ENCODE results near the gene TFCP2L1. TPM values are rescaled to one million over a fixed set of nuclear protein-coding genes. Genes with fewer than 3 reads are reported as not detected.
"Not testable (repeated sequence)": the region's sequence is repeated elsewhere in the genome, so short reads cannot be mapped to it uniquely, and the experiment has no call there.

The TFCP2L1 gene
- total RNA-seq, 1 donor from 2014 or later = 0.03 TPM

GRCh38 chr2:121279476-121280220 lies 5.4 kb downstream of the TFCP2L1 start:
- intact Hi-C loops (cut with DNase I) = no loop called here

GRCh38 chr2:121276341-121276740 lies 8.7 kb downstream of the TFCP2L1 start:
- intact Hi-C loops (cut with DNase I) = no loop called here
- no peak for DNase-seq (ENCODE audit: low spot score)

More at GRCh38 chr2:121279476-121280220, 5.4 kb downstream of the TFCP2L1 start:
- DNase-seq (ENCODE audit: low spot score) = no peak

- intact Hi-C loops (cut with DNase I) = no loop called here
- DNase-seq (ENCODE audit: low spot score) = no peak
Measured at GRCh38 chr2:121273116-121273515, 11.9 kb downstream of the TFCP2L1 start.

- intact Hi-C loops (cut with DNase I) = no loop called here
Measured at GRCh38 chr2:121272596-121272995, 12.4 kb downstream of the TFCP2L1 start.

GRCh38 chr2:121269436-121269835 lies 15.6 kb downstream of the TFCP2L1 start:
- intact Hi-C loops (cut with DNase I); DNase-seq (ENCODE audit: low spot score): not testable (repeated sequence)

More at GRCh38 chr2:121272596-121272995, 12.4 kb downstream of the TFCP2L1 start:
- DNase-seq (ENCODE audit: low spot score) = no peak

GRCh38 chr2:121266543-121267106 lies 18.4 kb downstream of the TFCP2L1 start:
- DNase-seq (ENCODE audit: low spot score) = no peak
- intact Hi-C loops (cut with DNase I) = no loop called here

GRCh38 chr2:121263996-121264715 lies 20.8 kb downstream of the TFCP2L1 start:
- DNase-seq (ENCODE audit: low spot score) = no peak
- intact Hi-C loops (cut with DNase I) = no loop called here

GRCh38 chr2:121260370-121261154 lies 24.4 kb downstream of the TFCP2L1 start:
- intact Hi-C loops (cut with DNase I) = no loop called here
- no peak for DNase-seq (ENCODE audit: low spot score)

GRCh38 chr2:121258051-121258450 lies 27.0 kb downstream of the TFCP2L1 start:
- intact Hi-C loops (cut with DNase I) = no loop called here

GRCh38 chr2:121257480-121257840 lies 27.5 kb downstream of the TFCP2L1 start:
- peak; percentile 41 for DNase-seq (ENCODE audit: low spot score)
- intact Hi-C loops (cut with DNase I) = no loop called here

More at GRCh38 chr2:121258051-121258450, 27.0 kb downstream of the TFCP2L1 start:
- peak; percentile 44 for DNase-seq (ENCODE audit: low spot score)

- intact Hi-C loops (cut with DNase I) = no loop called here
- DNase-seq (ENCODE audit: low spot score) = peak; percentile 71
Measured at GRCh38 chr2:121256720-121257479, 28.1 kb downstream of the TFCP2L1 start.

- intact Hi-C loops (cut with DNase I) = no loop called here
Measured at GRCh38 chr2:121255358-121255757, 29.6 kb downstream of the TFCP2L1 start.

GRCh38 chr2:121254748-121255147 lies 30.3 kb downstream of the TFCP2L1 start:
- DNase-seq (ENCODE audit: low spot score) = peak; percentile 62
- intact Hi-C loops (cut with DNase I) = no loop called here

More at GRCh38 chr2:121255358-121255757, 29.6 kb downstream of the TFCP2L1 start:
- DNase-seq (ENCODE audit: low spot score) = no peak

GRCh38 chr2:121253674-121254240 lies 31.2 kb downstream of the TFCP2L1 start:
- peak; percentile 62 for DNase-seq (ENCODE audit: low spot score)
- intact Hi-C loops (cut with DNase I) = no loop called here

- peak; percentile 73 for DNase-seq (ENCODE audit: low spot score)
- intact Hi-C loops (cut with DNase I) = no loop called here
Measured at GRCh38 chr2:121253021-121253673, 31.9 kb downstream of the TFCP2L1 start.

GRCh38 chr2:121251497-121251896 lies 33.5 kb downstream of the TFCP2L1 start:
- DNase-seq (ENCODE audit: low spot score) = no peak
- intact Hi-C loops (cut with DNase I) = no loop called here

- intact Hi-C loops (cut with DNase I) = no loop called here
- DNase-seq (ENCODE audit: low spot score) = peak; percentile 20
Measured at GRCh38 chr2:121248766-121249343, 36.1 kb downstream of the TFCP2L1 start.

- intact Hi-C loops (cut with DNase I) = no loop called here
Measured at GRCh38 chr2:121247971-121248370, 37.0 kb downstream of the TFCP2L1 start.

More at GRCh38 chr2:121247971-121248370, 37.0 kb downstream of the TFCP2L1 start:
- peak; percentile 60 for DNase-seq (ENCODE audit: low spot score)

Measured in cardiac septum (tissue), 1 donor.